ENCODE data around the gene NRP1.

DNA sequence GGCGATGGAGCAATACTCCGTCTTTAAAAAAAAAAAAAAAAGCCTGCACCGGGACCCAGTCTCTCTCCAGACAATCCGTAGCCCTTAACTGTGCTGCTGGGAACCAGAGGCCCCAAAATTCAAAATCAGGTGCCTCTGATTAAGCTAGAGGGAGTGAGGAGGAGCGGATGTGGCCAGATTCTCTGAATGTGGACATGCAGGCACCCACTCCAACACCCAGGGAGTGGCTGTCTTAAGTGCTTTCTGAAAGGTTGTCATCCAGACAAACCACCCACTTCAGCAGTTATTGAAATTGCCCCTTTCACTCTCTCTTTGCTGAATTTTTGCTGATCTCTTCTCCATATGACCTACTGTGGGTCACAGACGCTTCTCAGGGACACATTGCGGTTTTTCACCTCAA is 14.2 kb downstream of the NRP1 start:
- TF ChIP-seq, protein P1, sequence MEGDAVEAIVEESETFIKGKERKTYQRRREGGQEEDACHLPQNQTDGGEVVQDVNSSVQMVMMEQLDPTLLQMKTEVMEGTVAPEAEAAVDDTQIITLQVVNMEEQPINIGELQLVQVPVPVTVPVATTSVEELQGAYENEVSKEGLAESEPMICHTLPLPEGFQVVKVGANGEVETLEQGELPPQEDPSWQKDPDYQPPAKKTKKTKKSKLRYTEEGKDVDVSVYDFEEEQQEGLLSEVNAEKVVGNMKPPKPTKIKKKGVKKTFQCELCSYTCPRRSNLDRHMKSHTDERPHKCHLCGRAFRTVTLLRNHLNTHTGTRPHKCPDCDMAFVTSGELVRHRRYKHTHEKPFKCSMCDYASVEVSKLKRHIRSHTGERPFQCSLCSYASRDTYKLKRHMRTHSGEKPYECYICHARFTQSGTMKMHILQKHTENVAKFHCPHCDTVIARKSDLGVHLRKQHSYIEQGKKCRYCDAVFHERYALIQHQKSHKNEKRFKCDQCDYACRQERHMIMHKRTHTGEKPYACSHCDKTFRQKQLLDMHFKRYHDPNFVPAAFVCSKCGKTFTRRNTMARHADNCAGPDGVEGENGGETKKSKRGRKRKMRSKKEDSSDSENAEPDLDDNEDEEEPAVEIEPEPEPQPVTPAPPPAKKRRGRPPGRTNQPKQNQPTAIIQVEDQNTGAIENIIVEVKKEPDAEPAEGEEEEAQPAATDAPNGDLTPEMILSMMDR (conservative IDR thresholded peaks at IDR 0.05; ENCODE audit: low read depth, low read length): no peak
- TF ChIP-seq EZH2 (IDR thresholded peaks at IDR 0.05; ENCODE audit: low read length, unreplicated experiment): no peak
- TF ChIP-seq EZH2phosphoT487 (IDR thresholded peaks at IDR 0.05; ENCODE audit: borderline replicate concordance, low read length): no peak

All from PC-3 (cell line).